Thymus (tissue), 11 donors: ENCODE measurements around the gene PDSS2. TPM values are rescaled to one million over a fixed set of nuclear protein-coding genes. Genes with fewer than 3 reads are reported as not detected.
A peak's percentile ranks its signal among the peaks of the same experiment; 100 is the strongest.
"Not testable (repeated sequence)": the region's sequence is repeated elsewhere in the genome, so short reads cannot be mapped to it uniquely, and the experiment has no call there.

Experiments
- DNase-seq, 9 donors: peaks; one replicate each; pipeline ENCODE4 v3.0.0-alpha.2; 2013; ENCODE audit warnings: low spot score in 9 of 9, low read depth in 6 of 9, missing footprints in 1 of 9
- H3K27ac ChIP-seq, 2 donors: one replicate each; pipeline ENCODE4 v1.5.1; 2013; ENCODE audit warnings: control low read depth in 1 of 2, low read depth in 1 of 2, low read length in 1 of 2, mild to moderate bottlenecking in 1 of 2, moderate library complexity in 1 of 2
- H3K27me3 ChIP-seq, 2 donors: one replicate each; pipeline ENCODE4 v1.5.1; 2013; ENCODE audit warnings: low read length in 1 of 2; ENCODE audit not compliant: control insufficient read depth in 2 of 2, insufficient read depth in 1 of 2
- H3K36me3 ChIP-seq, 2 donors: one replicate each; pipeline ENCODE4 v1.5.1; 2013; ENCODE audit warnings: low read length in 1 of 2, mild to moderate bottlenecking in 1 of 2, moderate library complexity in 1 of 2; ENCODE audit not compliant: control insufficient read depth in 2 of 2, insufficient read depth in 2 of 2
- H3K4me1 ChIP-seq, 2 donors: one replicate each; pipeline ENCODE4 v1.5.1; 2013; ENCODE audit warnings: low read length in 2 of 2; ENCODE audit not compliant: control insufficient read depth in 2 of 2, insufficient read depth in 2 of 2
- H3K4me3 ChIP-seq, 2 donors: one replicate each; pipeline ENCODE4 v1.5.1; 2013; ENCODE audit warnings: low read length in 2 of 2, control low read depth in 1 of 2, mild to moderate bottlenecking in 1 of 2
- H3K9me3 ChIP-seq, 2 donors: one replicate each; pipeline ENCODE4 v1.5.1; 2013; ENCODE audit warnings: low read length in 1 of 2, mild to moderate bottlenecking in 1 of 2; ENCODE audit not compliant: control insufficient read depth in 2 of 2, insufficient read depth in 1 of 2
- WGBS: extraction: QIAGEN DNeasy Blood & Tissue Kit; methylation state at CpG from one replicate; pipeline ENCODE4 v1.1.7; 2013; 5-methylcytosine and 5-hydroxymethylcytosine counted together
- polyA plus RNA-seq: library from polyadenylated mRNA; stranded (reverse); fragments of 200-250 nt; gene quantifications from one replicate; pipeline ENCODE4 v1.2.3, GENCODE V29; 2013
- total RNA-seq: library from RNA; stranded (reverse); fragments of 120-200 nt; gene quantifications from one replicate; pipeline ENCODE4 v1.2.4, GENCODE V29; 2013
- donor health status: healthy.

The PDSS2 gene
- total and polyA plus RNA-seq, 2 donors, result 5.2 to 9.8 TPM

GRCh38 chr6:107435798-107436197 is 23.6 kb downstream of the PDSS2 start:
- Histone ChIP-seq H3K9me3 (no peaks in the 10 kb centered on the region), H3K27me3 (no peaks in the 10 kb centered on the region), H3K36me3 (no peaks in the 10 kb centered on the region), H3K4me1 (no peaks in the 10 kb centered on the region), H3K4me3 (no peak overlapping the region), H3K27ac (no peak overlapping the region)
- 88% methylated on average over 3 of the region's 3 CpGs for WGBS
- no peak for DNase-seq

DNA sequence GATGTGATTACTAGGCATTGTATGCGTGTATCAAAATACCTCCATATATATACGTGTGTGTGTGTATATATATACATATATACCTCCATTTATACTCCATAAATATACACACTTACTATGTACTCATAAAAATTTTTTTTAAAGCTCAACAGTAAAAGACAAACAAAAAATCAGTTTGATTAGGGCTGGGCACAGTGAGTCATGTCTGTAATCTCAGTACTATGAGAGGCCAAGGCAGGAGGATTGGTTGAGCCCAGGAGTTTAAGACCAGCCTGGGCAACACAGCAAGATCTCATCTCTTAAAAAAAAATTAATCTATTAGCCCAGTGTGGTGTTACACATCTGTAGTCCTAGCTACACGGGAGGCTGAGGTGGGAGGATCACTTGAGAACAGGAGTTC is 24.6 kb downstream of the PDSS2 start:
- DNase-seq, result no peak
- over 99% methylated on average over 3 of the region's 3 CpGs for WGBS
- Histone ChIP-seq H3K4me3 (no peak overlapping the region), H3K27ac (no peak overlapping the region), H3K36me3 (no peaks in the 10 kb centered on the region), H3K27me3 (no peaks in the 10 kb centered on the region), H3K4me1 (no peaks in the 10 kb centered on the region), H3K9me3 (no peaks in the 10 kb centered on the region)

DNA sequence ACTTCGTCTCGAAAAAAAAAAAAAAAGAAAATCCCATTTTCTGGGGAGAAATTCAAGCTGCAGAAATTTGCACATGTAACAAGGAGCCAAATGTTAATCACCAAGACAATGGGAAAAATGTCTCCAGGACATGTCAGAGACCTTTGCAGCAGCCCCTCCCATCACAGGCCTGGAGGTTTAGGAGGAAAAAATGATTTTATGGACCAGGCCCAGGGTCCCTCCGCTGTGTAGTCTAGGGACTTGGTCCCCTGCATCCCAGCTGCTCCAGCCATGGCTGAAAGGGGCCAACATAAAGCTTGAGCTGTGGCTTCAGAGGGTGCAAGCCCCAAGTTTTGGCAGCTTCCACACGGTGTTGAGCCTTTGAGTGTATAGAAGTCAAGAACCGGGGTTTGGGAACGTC is 33.4 kb downstream of the PDSS2 start:
- H3K4me1 ChIP-seq, DNase-seq, H3K4me3 ChIP-seq, H3K27ac ChIP-seq, H3K36me3 ChIP-seq, H3K27me3 ChIP-seq: not testable (repeated sequence)
- WGBS, result 89% methylated on average over 6 of the region's 6 CpGs
- peaks cover 0 to 12% of the 10 kb centered on the region in 2 donors for H3K9me3 ChIP-seq

GRCh38 chr6:107423474-107423990 is 35.8 kb downstream of the PDSS2 start:
- no peak overlapping the region for H3K27ac ChIP-seq
- no peak overlapping the region for H3K4me3 ChIP-seq
- H3K36me3 ChIP-seq, result no peaks in the 10 kb centered on the region
- peaks cover 0 to 12% of the 10 kb centered on the region in 2 donors for H3K9me3 ChIP-seq
- 84% methylated on average over 1 of the region's 1 CpG for WGBS
- no peaks in the 10 kb centered on the region for H3K27me3 ChIP-seq
- H3K4me1 ChIP-seq, result no peaks in the 10 kb centered on the region
- DNase-seq, result no peak

DNA sequence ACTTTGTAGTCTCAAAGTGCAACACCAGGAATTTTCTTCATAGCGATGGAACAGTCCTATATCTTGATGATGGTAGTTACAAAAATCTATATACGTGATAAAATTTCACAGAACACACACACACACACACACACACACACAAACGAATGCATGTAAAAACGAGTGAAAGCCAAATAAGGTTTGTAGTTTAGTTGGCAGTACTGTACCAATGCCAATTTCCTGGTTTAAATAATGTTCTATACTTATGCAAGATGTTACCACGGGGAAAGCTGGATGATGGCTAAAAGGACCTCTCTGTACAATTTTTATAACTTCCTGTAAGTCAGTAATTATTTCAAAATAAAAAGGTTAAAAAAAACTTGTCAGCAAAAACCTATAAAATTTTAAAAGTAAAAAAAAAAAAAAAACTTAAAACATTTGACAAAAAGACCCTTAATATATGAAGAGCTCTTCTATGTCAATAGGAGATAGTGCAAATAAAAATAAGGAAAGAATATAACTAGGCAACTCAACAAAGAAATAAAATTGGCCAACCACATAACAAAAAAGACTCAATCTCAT is 37.6 kb downstream of the PDSS2 start:
- WGBS, result 90% methylated on average over 5 of the region's 5 CpGs
- Histone ChIP-seq H3K4me1 (no peaks in the 10 kb centered on the region), H3K36me3 (no peaks in the 10 kb centered on the region), H3K27me3 (no peaks in the 10 kb centered on the region), H3K9me3 (peaks cover 0 to 12% of the 10 kb centered on the region in 2 donors), H3K27ac (no peak overlapping the region), H3K4me3 (no peak overlapping the region)
- DNase-seq, result no peak

DNA sequence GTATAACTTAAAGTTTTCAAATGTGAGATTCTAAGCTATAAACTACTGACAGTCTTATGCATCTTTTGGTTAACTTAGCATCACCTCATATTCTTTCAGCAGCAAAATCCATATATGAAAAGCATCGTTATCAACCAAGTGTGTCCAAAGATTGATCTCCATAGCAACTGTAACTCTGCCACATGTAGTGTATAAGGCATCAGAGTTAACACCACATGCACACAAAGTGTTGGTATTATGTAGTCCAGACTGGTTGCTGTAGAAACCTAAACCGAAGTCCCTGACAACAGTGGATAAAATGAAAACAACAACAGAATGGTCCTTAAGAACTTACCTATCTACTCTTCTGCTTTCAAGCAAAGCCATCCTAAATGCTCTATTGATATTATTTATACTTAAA is 39.6 kb downstream of the PDSS2 start:
- 98% methylated on average over 2 of the region's 2 CpGs for WGBS
- Histone ChIP-seq H3K4me1 (no peaks in the 10 kb centered on the region), H3K9me3 (no peaks in the 10 kb centered on the region), H3K27me3 (no peaks in the 10 kb centered on the region), H3K27ac (no peak overlapping the region), H3K4me3 (no peak overlapping the region), H3K36me3 (no peaks in the 10 kb centered on the region)
- DNase-seq, result no peak

- Histone ChIP-seq H3K27ac (no peak overlapping the region), H3K27me3 (no peaks in the 10 kb centered on the region), H3K36me3 (no peaks in the 10 kb centered on the region), H3K4me3 (no peak overlapping the region), H3K9me3 (no peaks in the 10 kb centered on the region), H3K4me1 (no peaks in the 10 kb centered on the region)
- WGBS, result 100% methylated on average over 1 of the region's 1 CpG
- peak in 2 of 9 donors; percentile 1 to 10 for DNase-seq
Observed at GRCh38 chr6:107418118-107418517, 41.2 kb downstream of the PDSS2 start.

- WGBS, result 97% methylated on average over 4 of the region's 4 CpGs
- Histone ChIP-seq H3K27me3 (no peaks in the 10 kb centered on the region), H3K4me1 (no peaks in the 10 kb centered on the region), H3K9me3 (no peaks in the 10 kb centered on the region), H3K4me3 (no peak overlapping the region), H3K36me3 (no peaks in the 10 kb centered on the region), H3K27ac (no peak overlapping the region)
- no peak for DNase-seq
Observed at GRCh38 chr6:107416145-107416544, 43.2 kb downstream of the PDSS2 start.

DNA sequence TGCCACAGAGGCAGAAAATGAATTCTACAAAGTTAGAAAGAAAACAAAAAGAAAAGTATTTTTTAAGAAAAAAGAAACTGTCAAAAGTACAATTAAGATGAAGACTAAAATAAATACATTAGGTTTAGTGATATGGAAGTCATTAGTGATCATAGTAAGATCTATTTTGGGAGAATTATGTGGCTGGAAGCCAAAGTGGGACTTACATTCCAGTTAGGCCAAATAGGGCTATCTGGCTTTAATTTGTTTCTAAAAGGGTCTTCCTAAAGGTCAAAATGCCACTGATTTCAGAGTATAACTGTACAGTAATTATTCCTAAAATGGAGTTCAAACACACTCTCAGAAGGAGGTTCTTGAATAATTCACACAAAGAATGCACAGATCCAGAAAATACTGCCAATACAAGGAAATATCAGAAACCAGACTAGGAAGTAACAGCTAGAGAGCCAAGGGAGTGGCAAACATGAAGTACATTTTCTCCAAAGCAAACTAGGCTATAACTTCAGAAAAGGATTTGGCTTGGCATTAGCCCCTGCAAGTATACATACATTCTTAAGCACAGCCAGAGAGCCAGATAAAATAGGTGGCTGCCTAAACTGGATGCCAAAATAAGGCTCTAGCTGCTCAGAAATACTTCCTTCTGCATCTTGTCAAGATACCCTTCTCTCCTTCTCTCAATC is 45.3 kb downstream of the PDSS2 start:
- Histone ChIP-seq H3K4me1 (no peaks in the 10 kb centered on the region), H3K27me3 (no peaks in the 10 kb centered on the region), H3K36me3 (no peaks in the 10 kb centered on the region), H3K27ac (no peak overlapping the region), H3K4me3 (no peak overlapping the region), H3K9me3 (no peaks in the 10 kb centered on the region)
- DNase-seq, result no peak
